Ovary (tissue), 9 donors: ENCODE data around the gene DMXL2. TPM values are rescaled to one million over a fixed set of nuclear protein-coding genes. Genes with fewer than 3 reads are reported as not detected.
"Not testable (repeated sequence)": the region's sequence is repeated elsewhere in the genome, so short reads cannot be mapped to it uniquely, and the experiment has no call there.

Experiments used
- DNase-seq, 5 donors: peaks; one replicate each; pipeline ENCODE4 v3.0.0-alpha.2; 2019 to 2020
- H3K27ac ChIP-seq, 2 donors: fragments of 200-600 bp; one replicate each; pipeline versions ENCODE4 v1.5.1 to v1.8.0; 2019 to 2022
- H3K27me3 ChIP-seq: fragments of 200-600 bp; one replicate; pipeline ENCODE4 v1.8.0; 2022
- H3K36me3 ChIP-seq: fragments of 200-600 bp; sonication (generic); one replicate; pipeline ENCODE4 v1.5.1; 2019
- H3K4me1 ChIP-seq: one replicate; pipeline ENCODE4 v1.8.1; 2013; ENCODE audit warnings: mild to moderate bottlenecking, moderate library complexity; ENCODE audit not compliant: insufficient read depth
- H3K4me3 ChIP-seq: fragments of 200-600 bp; sonication (generic); one replicate; pipeline ENCODE4 v1.5.1; 2017
- H3K9me3 ChIP-seq, 2 donors: fragments of 200-600 bp in 1 of 2; sonication (generic) in 1 of 2; one replicate each; pipeline versions ENCODE4 v1.5.1 to v1.8.1; 2013 to 2019; ENCODE audit warnings: mild to moderate bottlenecking in 1 of 2, moderate library complexity in 1 of 2
- CTCF ChIP-seq, 3 donors: fragments of 450-650 bp in 2 of 3; fragments of 200-600 bp in 1 of 3; IDR thresholded peaks; one replicate each; pipeline versions ENCODE4 v1.5.1 to v1.8.0; 2016 to 2022; ENCODE audit warnings: antibody characterized with exemption in 3 of 3, mild to moderate bottlenecking in 1 of 3
- EP300 ChIP-seq: sonication (generic); formaldehyde crosslinking; IDR thresholded peaks from one replicate; pipeline ENCODE4 v1.6.1; 2017; ENCODE audit warnings: antibody characterized with exemption
- POLR2A ChIP-seq: fragments of 450-650 bp; IDR thresholded peaks from one replicate; pipeline ENCODE4 v1.6.1; 2017; ENCODE audit warnings: antibody characterized with exemption, mild to moderate bottlenecking, moderate library complexity
- WGBS, 3 donors: extraction: QIAGEN DNeasy Blood & Tissue Kit in 1 of 3; methylation state at CpG; one replicate each; pipeline versions ENCODE4 v1.1.5 to v1.1.7; 2013 to 2017; 5-methylcytosine and 5-hydroxymethylcytosine counted together
- intact Hi-C, 4 donors: fragments of 100-400 bp; cut with DNase I; formaldehyde crosslinking; loops; one replicate each; pipeline versions ENCODE4 v1.11.0 to v1.15.1; 2022 to 2023
- polyA plus RNA-seq, 2 donors: library from polyadenylated mRNA; stranded (reverse); fragments of 200-250 nt in 1 of 2; fragments of 350-450 nt in 1 of 2; fragmentation: Illumina TruSeq in 1 of 2; extraction: RNeasy Lipid Tissue Mini Kit (QIAGEN cat#74804) in 1 of 2; gene quantifications; one replicate each; pipeline ENCODE4 v1.2.3, GENCODE V29; 2013 to 2014
- total RNA-seq, 7 donors: library from RNA; depleted of rRNA in 2 of 7; stranded (reverse); fragments of >200 nt in 2 of 7; fragmentation: NEBNext Ultra II Directional in 3 of 7; extraction: Animal tissue kit (Norgen Biotek cat#: 25700) in 3 of 7; gene quantifications; one replicate each; pipeline versions ENCODE4 v1.1.0 to v1.2.4, GENCODE V29; 2016 to 2023
- donor health status: DM: no; HTN: no; CAD: no; lungs with moderate emphysema.
- donor health status: DM: no; HTN: no; CAD: no.
- donor health status: Bipolar disorder and iron deficiency.
- donor health status: DM: yes; HTN: yes; CAD: no.
- donor health status: DM: no; HTN: no; CAD: no.
- donor health status: DM: yes; HTN: yes; CAD: no.

DMXL2 gene
- total and polyA plus RNA-seq, 9 donors = 9.1 to 28.5 (median 16.1) TPM

GRCh38 chr15:51668446-51668845, 45.9 kb upstream of the DMXL2 start:
- H3K27me3 ChIP-seq = no peaks in the 10 kb centered on the region
- H3K9me3 ChIP-seq = no peaks in the 10 kb centered on the region
- H3K27ac ChIP-seq = no peak overlapping the region
- H3K4me1 ChIP-seq = no peaks in the 10 kb centered on the region
- intact Hi-C loops = no loop called here
- DNase-seq = no peak
- H3K36me3 ChIP-seq = no peaks in the 10 kb centered on the region
- H3K4me3 ChIP-seq = no peak overlapping the region
- TF ChIP-seq CTCF (IDR thresholded peaks at IDR 0.05) (no peak), EP300 (no peak)
- WGBS, 3 donors = 72 to 81% (median 77%) methylated on average over 5 of the region's 5 CpGs

GRCh38 chr15:51667478-51667877, 44.9 kb upstream of the DMXL2 start:
- H3K9me3 ChIP-seq = no peaks in the 10 kb centered on the region
- no peak for DNase-seq
- WGBS, 3 donors = 49 to 61% (median 54%) methylated on average over 6 of the region's 6 CpGs
- no peaks in the 10 kb centered on the region for H3K27me3 ChIP-seq
- H3K36me3 ChIP-seq = no peaks in the 10 kb centered on the region
- no peak overlapping the region for H3K4me3 ChIP-seq
- TF ChIP-seq POLR2A = no peak
- no peak overlapping the region for H3K27ac ChIP-seq
- intact Hi-C loops = no loop called here
- no peaks in the 10 kb centered on the region for H3K4me1 ChIP-seq

GRCh38 chr15:51661072-51661471, 38.5 kb upstream of the DMXL2 start:
- no peak for DNase-seq
- Histone ChIP-seq H3K36me3 (no peaks in the 10 kb centered on the region), H3K4me3 (no peak overlapping the region), H3K27me3 (no peaks in the 10 kb centered on the region), H3K27ac (no peak overlapping the region), H3K4me1 (no peaks in the 10 kb centered on the region), H3K9me3 (no peaks in the 10 kb centered on the region)
- 80 to 89% (median 84%) methylated on average over 2 of the region's 2 CpGs for WGBS, 3 donors
- intact Hi-C loops = loop anchor here in 1 of 4 donors (5.0 kb wide), 1 partner anchor 116 kb away; no protein-coding TSS in a partner anchor
- TF ChIP-seq POLR2A (no peak), CTCF (IDR thresholded peaks at IDR 0.05) (no peak), EP300 (no peak)

- 75 to 90% (median 76%) methylated on average over 3 of the region's 3 CpGs for WGBS, 3 donors
- Histone ChIP-seq H3K9me3 (no peaks in the 10 kb centered on the region), H3K4me3 (no peak overlapping the region), H3K27ac (no peak overlapping the region), H3K4me1 (no peaks in the 10 kb centered on the region), H3K36me3 (no peaks in the 10 kb centered on the region), H3K27me3 (no peaks in the 10 kb centered on the region)
- no peak for DNase-seq
- intact Hi-C loops = no loop called here
- no peak for TF ChIP-seq POLR2A
- no peak for TF ChIP-seq EP300
- TF ChIP-seq CTCF (IDR thresholded peaks at IDR 0.05) = no peak
Observed at GRCh38 chr15:51658664-51659063, 36.1 kb upstream of the DMXL2 start.

- H3K27me3 ChIP-seq, DNase-seq, H3K36me3 ChIP-seq, H3K4me3 ChIP-seq, intact Hi-C loops, H3K27ac ChIP-seq, H3K4me1 ChIP-seq, H3K9me3 ChIP-seq: not testable (repeated sequence)
- WGBS, 3 donors = 92 to 96% (median 96%) methylated on average over 24 of the region's 24 CpGs
Observed at GRCh38 chr15:51655401-51656057, 33.0 kb upstream of the DMXL2 start.
